Activated naive CD8-positive, alpha-beta T cell treated with anti-CD3 and anti-CD28 coated beads, Interleukin-2, amount 10 ng/mL, durations not matched to agents 7 days and 5 days (primary cell): ENCODE results near the gene SCG5. TPM values are rescaled to one million over a fixed set of nuclear protein-coding genes. Genes with fewer than 3 reads are reported as not detected.
A peak's percentile ranks its signal among the peaks of the same experiment; 100 is the strongest.
"Not testable (repeated sequence)": the region's sequence is repeated elsewhere in the genome, so short reads cannot be mapped to it uniquely, and the experiment has no call there.

Experiments
- ATAC-seq: fragments of 150-1000 bp; cut with Tn5 transposase; one replicate; pipeline ENCODE4 v1.10.0; 2021; ENCODE audit warnings: low read depth, moderate library complexity
- POLR2A ChIA-PET: fragments of 350-600 bp; sonication (Branson Sonifier 250); formaldehyde crosslinking; loops from one replicate; lab custom pipeline; 2021; ENCODE audit warnings: antibody characterized with exemption; lab: Charles Lee
- DNase-seq: peaks from one replicate; pipeline ENCODE4 v3.0.0; 2021
- H3K27ac Mint-ChIP-seq: one replicate; pipeline ENCODE4 v1.8.0; 2022; ENCODE audit warnings: mild to moderate bottlenecking, mixed read lengths
- H3K27me3 Mint-ChIP-seq: one replicate; pipeline ENCODE4 v1.8.0; 2022; ENCODE audit warnings: mild to moderate bottlenecking, moderate library complexity, mixed read lengths
- H3K36me3 Mint-ChIP-seq: one replicate; pipeline ENCODE4 v1.8.0; 2021; ENCODE audit warnings: mild to moderate bottlenecking, mixed read lengths
- H3K4me1 Mint-ChIP-seq: one replicate; pipeline ENCODE4 v1.8.0; 2021; ENCODE audit warnings: mixed read lengths
- H3K4me3 Mint-ChIP-seq: one replicate; pipeline ENCODE4 v1.8.0; 2022; ENCODE audit warnings: mild to moderate bottlenecking, moderate library complexity, mixed read lengths
- H3K9me3 Mint-ChIP-seq: one replicate; pipeline ENCODE4 v1.8.0; 2021; ENCODE audit warnings: mixed read lengths
- total RNA-seq, 2 experiments: library from RNA; stranded (reverse); gene quantifications; one replicate each; pipeline ENCODE4 v1.2.3, GENCODE V29; 2021

SCG5 gene, protein sequence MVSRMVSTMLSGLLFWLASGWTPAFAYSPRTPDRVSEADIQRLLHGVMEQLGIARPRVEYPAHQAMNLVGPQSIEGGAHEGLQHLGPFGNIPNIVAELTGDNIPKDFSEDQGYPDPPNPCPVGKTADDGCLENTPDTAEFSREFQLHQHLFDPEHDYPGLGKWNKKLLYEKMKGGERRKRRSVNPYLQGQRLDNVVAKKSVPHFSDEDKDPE
- total RNA-seq, result 1 to 10 TPM; 2.7 to 2.8 TPM

DNA sequence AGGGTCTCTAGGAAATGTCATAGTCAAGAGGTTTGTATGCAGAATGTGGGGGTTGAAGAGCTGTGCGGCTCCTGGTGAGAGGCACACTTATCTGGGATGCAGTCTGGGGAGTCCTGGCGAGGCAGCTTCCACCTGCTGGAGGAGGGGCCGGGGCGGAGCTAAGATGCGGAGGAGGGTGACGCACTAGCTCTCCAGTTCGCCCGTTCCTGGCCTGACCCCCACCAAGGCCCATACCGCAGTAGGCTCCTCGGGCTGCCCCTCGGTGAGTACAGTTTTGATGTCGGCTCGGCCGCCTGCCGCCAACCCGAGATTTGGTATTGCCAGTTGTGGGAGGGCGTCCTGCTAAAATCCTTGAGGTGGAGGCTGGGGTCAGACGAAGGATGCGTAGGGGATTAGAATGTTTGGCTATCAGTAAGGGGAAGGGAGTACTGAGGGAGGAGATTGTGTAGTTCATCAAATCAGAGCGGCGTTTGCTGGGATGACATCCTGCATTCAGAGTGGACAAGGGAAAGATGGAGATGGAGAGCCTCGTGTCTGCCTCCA lies at the start of gene SCG5:
SCG5 (plus strand) TSS at position 194 of the 543 bp plus-strand sequence. CDS start 1,883 bp downstream, outside the sequence.
- ATAC-seq, result no peak
- no peak for DNase-seq
- Mint-ChIP-seq H3K27me3 (no peaks in the 10 kb centered on the region), H3K4me3 (no peak within 1 kb of the TSS), H3K27ac (no peak within 1 kb of the TSS), H3K36me3 (peaks cover 32% of the 10 kb centered on the region), H3K9me3 (no peaks in the 10 kb centered on the region), H3K4me1 (peaks cover 4% of the 10 kb centered on the region)
- POLR2A ChIA-PET, result no interaction called here

DNA sequence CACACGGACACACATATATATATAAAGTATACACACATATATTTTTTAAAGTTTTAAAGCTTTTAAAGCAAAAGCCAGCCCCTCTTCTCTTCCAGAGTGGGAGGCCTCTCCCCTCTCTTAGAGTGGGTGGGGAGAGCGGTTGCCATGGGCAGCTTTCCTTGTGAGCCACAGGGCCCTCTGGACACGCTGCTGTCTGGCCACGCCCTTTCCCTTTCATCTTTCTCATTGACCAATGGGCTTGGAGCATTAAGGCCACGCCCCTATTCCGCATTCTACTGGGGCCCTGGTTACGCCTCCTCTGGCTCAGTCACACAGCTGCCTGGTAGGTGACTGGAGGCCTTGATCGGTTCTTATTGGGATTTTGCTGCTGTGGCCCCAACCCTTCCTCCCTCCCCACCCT lies 48.4 kb upstream of the SCG5 start, which contains the start of gene GOLGA8N:
GOLGA8N (plus strand) TSS at position 306 of the 400 bp plus-strand sequence.
- ATAC-seq, POLR2A ChIA-PET, H3K4me3 Mint-ChIP-seq, H3K9me3 Mint-ChIP-seq, H3K27ac Mint-ChIP-seq, H3K27me3 Mint-ChIP-seq, H3K4me1 Mint-ChIP-seq, DNase-seq, H3K36me3 Mint-ChIP-seq: not testable (repeated sequence)

DNA sequence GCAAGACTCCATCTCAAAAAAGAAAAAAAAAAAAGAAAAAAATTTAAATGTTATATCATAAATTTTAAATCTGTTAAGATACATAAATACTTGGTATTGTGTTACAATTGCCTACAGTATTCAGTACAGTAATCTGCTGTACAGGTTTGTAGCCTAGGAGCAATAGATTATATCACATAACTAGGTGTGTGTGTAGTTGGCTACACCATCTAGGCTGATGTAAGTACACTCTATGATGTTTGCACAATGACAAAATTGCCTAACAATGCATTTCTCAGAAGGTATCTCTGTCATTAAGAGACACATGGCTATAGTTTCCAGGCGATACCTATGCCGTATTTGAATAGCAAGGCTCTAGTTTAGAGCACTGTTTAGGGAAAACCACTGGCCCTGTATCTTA lies 32.0 kb upstream of the SCG5 start:
- H3K27ac Mint-ChIP-seq, DNase-seq, H3K36me3 Mint-ChIP-seq, H3K9me3 Mint-ChIP-seq, H3K4me3 Mint-ChIP-seq, POLR2A ChIA-PET, ATAC-seq, H3K27me3 Mint-ChIP-seq, H3K4me1 Mint-ChIP-seq: not testable (repeated sequence)

DNA sequence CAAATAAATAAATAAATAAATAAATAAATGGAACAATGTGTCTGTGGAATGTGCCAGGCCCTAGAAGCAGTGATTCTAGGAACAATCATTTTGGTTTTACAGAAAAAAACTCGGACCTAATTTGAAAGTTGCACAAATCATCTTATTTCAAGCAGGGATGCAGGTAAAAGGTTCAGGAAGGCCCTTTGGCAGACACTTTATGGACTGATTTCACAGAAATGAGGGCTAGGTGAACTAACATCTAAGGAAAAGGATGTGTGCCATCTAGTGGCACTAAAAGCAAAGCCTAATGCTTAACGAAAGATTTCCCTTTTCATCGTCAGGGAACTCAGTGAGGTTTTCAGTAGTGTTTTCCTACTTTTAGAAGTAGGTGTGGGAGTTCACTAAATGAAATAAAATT lies 30.8 kb upstream of the SCG5 start:
- H3K36me3 Mint-ChIP-seq, H3K27me3 Mint-ChIP-seq, H3K9me3 Mint-ChIP-seq, DNase-seq, H3K4me3 Mint-ChIP-seq, H3K4me1 Mint-ChIP-seq, H3K27ac Mint-ChIP-seq, POLR2A ChIA-PET, ATAC-seq: not testable (repeated sequence)

DNA sequence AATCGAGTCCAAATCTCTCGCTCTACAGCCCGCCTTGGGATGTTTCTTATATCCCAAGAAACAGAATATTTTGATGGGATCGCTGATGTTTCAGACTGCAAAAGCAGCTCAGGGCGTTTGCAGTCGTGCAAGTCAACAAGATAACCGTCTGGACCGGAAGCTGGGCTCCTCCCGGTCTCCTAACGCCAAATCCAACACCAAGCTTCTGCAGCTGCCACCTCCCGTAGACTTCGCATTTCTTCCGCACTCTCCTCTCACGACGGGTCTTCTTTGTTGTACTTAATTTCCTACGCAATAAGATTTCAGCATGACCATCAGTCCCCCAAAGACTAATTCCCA lies 26.8 kb upstream of the SCG5 start:
- peak overlapping the region; percentile 100 for H3K4me3 Mint-ChIP-seq
- H3K27me3 Mint-ChIP-seq, H3K9me3 Mint-ChIP-seq, POLR2A ChIA-PET: not testable (repeated sequence)
- DNase-seq, result peak; percentile 50
- peaks cover 16% of the 10 kb centered on the region for H3K4me1 Mint-ChIP-seq
- H3K36me3 Mint-ChIP-seq, result peaks cover 19% of the 10 kb centered on the region
- peak overlapping the region; percentile 99 for H3K27ac Mint-ChIP-seq
- peak; percentile 18 for ATAC-seq

DNA sequence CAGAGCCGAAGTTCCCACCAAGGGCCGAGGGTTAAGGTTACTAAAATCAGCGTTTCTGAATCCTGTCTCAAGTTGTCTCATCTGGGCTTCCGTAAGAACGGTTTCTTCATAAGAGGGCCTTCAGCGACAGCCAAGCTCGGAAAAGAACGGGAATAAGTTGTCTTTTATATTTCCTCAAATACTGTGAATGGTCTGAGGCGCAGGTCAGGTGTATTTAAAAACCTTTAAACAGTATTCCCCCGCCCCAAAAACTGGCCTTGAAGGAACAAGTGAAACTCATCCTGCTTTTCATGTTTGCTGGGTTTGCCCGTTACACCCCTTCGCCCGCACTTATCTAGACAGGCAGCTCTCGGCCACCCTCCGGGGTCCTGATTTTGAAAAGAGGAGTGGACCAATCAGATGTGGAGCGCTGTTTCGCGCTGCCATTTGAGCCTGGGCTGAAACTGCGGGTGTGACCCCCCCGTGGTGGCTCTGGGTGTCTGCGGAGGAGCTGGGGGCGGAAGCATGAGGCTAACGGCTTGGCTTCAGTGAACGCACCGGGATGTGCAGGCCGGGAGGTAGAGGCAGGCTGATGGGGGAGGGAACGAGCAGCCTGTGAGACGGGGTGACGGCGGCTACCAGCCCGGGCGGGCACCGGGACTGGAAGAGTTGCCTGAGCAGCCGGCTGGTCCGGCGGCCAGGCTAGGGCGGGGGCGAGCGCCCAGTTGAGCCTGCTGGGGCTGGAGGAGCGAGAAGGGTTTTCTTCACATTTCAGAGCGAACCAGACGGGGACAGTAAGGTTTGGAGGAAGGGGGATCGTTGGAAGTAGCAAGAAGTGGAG lies 26.2 kb upstream of the SCG5 start, which contains the start of gene ARHGAP11A:
ARHGAP11A (plus strand) TSS at position 454 of the 820 bp plus-strand sequence. CDS start 708 bp downstream, outside the sequence.
- H3K9me3 Mint-ChIP-seq, H3K27me3 Mint-ChIP-seq, POLR2A ChIA-PET: not testable (repeated sequence)
- ATAC-seq (peak; percentile 90), DNase-seq (peak; percentile 85)
- Mint-ChIP-seq H3K27ac (peak within 1 kb of the TSS; percentile 99), H3K36me3 (peaks cover 19% of the 10 kb centered on the region), H3K4me1 (peaks cover 16% of the 10 kb centered on the region), H3K4me3 (peak within 1 kb of the TSS; percentile 100)

DNA sequence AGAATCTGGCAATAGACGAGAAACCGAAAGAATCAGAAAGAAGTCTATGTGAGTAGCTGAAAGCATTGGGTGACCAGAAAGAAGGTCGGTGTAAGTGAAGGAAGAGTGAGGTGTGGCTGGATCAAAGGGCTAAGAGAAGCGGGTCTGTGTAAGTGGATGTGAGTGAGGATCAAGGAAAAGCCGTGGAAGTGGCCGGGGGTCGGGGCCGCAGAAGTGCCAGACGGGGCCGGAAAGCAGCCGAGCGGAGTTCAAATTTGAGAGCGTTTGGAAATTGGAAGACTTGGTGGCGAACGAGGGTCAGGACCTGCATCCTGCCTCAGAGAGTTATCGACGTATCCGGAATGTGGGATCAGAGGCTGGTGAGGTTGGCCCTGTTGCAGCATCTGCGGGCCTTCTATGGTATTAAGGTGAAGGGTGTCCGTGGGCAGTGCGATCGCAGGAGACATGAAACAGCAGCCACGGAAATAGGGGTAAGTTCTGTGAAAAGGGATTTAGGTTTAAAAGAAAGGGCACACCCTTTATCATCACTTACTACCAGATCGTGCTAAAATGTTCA lies 25.6 kb upstream of the SCG5 start:
- H3K4me3 Mint-ChIP-seq, result peak overlapping the region; percentile 100
- DNase-seq, H3K9me3 Mint-ChIP-seq, H3K27me3 Mint-ChIP-seq, POLR2A ChIA-PET: not testable (repeated sequence)
- H3K36me3 Mint-ChIP-seq, result peaks cover 19% of the 10 kb centered on the region
- H3K27ac Mint-ChIP-seq, result peak overlapping the region; percentile 99
- H3K4me1 Mint-ChIP-seq, result peaks cover 14% of the 10 kb centered on the region
- ATAC-seq, result peak; percentile 11

DNA sequence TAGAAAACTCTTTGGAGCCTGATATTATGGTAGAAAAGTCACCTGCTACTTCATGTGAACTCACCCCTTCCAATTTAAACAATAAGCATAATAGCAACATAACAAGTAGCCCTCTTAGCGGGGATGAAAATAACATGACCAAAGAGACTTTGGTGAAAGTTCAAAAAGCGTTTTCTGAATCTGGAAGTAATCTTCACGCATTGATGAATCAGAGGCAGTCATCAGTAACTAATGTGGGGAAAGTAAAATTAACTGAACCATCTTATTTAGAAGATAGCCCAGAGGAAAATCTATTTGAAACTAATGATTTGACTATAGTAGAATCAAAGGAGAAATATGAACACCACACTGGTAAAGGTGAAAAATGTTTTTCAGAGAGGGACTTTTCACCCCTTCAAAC lies 5.1 kb upstream of the SCG5 start:
- no peak overlapping the region for H3K27ac Mint-ChIP-seq
- no peak overlapping the region for H3K4me3 Mint-ChIP-seq
- H3K27me3 Mint-ChIP-seq, result no peaks in the 10 kb centered on the region
- H3K9me3 Mint-ChIP-seq, result no peaks in the 10 kb centered on the region
- DNase-seq (no peak), ATAC-seq (no peak)
- H3K36me3 Mint-ChIP-seq, result peaks cover 49% of the 10 kb centered on the region
- POLR2A ChIA-PET, result no interaction called here
- peaks cover 8% of the 10 kb centered on the region for H3K4me1 Mint-ChIP-seq

DNA sequence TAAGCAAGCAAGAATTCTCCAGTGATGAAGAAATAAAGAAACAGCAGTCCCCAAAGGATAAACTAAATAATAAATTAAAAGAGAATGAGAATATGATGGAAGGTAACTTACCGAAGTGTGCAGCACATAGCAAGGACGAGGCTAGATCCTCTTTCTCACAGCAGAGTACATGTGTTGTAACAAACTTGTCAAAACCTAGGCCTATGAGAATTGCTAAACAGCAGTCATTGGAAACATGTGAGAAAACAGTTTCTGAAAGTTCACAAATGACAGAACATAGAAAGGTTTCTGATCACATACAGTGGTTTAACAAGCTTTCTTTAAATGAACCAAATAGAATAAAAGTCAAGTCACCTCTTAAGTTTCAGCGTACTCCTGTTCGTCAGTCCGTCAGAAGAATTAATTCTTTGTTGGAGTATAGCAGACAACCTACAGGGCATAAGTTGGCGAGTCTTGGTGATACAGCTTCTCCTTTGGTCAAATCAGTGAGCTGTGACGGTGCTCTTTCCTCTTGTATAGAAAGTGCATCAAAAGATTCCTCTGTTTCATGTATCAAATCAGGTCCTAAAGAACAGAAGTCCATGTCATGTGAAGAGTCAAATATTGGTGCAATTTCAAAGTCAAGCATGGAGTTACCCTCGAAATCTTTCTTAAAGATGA lies 4.5 kb upstream of the SCG5 start:
- ATAC-seq, result no peak
- no peak for DNase-seq
- H3K9me3 Mint-ChIP-seq, result no peaks in the 10 kb centered on the region
- peaks cover 8% of the 10 kb centered on the region for H3K4me1 Mint-ChIP-seq
- H3K27ac Mint-ChIP-seq, result no peak overlapping the region
- H3K27me3 Mint-ChIP-seq, result no peaks in the 10 kb centered on the region
- H3K4me3 Mint-ChIP-seq, result no peak overlapping the region
- peaks cover 49% of the 10 kb centered on the region for H3K36me3 Mint-ChIP-seq
- POLR2A ChIA-PET, result no interaction called here

DNA sequence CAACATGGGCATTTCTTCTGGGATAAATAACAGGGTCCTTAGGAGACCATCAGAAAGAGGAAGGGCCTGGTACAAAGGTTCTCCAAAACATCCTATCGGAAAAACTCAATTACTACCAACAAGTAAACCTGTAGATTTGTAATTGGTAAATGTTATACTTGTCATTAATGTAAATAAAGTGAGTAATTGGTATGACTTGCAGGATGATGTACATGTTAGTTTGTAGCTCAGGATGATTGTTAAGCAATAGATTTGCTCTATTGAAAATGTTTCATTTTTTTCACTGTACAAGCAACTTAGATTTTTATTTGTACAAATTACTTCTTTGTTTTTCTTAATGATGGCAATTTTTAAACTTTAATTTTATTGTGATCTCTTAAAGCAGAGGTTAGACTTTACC lies 3.8 kb upstream of the SCG5 start:
- no peak for ATAC-seq
- peaks cover 8% of the 10 kb centered on the region for H3K4me1 Mint-ChIP-seq
- POLR2A ChIA-PET, result no interaction called here

DNA sequence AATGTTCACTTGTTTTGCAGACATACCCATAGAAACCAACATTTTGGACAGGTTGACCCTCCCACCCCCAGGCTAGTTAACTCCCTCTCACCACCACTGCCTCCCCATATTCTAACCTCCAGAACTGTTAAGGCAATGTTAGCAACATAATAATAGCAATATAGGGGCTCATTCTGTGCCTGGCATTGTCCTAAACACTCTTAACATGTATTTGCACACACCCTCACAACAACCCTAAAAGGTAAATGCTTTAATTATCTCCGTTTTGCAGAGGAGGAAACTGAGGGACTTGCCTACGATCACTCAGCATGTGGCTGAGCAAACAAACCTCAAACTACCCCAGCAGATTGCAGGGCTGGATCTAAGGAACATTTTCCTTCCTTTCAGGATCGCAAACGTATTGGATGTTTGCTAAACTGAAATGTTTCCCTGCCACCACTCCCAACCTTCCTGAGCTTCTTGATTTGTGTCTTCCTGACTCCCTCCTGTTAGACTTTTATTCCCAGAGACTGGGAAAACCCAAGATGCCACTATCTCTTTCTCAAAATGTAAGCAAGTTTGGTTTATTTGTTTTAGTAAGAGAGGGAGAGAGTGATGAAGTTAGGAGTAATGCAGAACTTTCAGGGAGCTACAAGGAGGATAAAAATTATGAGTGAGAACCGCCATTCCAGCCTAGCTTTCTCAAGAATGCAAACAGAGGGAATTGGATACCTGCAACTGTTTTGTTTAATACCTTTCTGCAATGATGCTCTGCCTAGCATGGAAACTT lies 1.3 kb downstream of the SCG5 start:
- Mint-ChIP-seq H3K4me3 (no peak overlapping the region), H3K4me1 (peaks cover 4% of the 10 kb centered on the region), H3K27ac (no peak overlapping the region), H3K27me3 (no peaks in the 10 kb centered on the region), H3K9me3 (no peaks in the 10 kb centered on the region), H3K36me3 (peaks cover 27% of the 10 kb centered on the region)
- ATAC-seq, result no peak
- no peak for DNase-seq
- POLR2A ChIA-PET, result interaction anchor here (0.6 kb wide), 1 partner anchor 1400 kb away, joined by 3 read pairs; no protein-coding TSS in a partner anchor

More for the DNA sequence above, 3.8 kb upstream of the SCG5 start:
- H3K27me3 Mint-ChIP-seq, result no peaks in the 10 kb centered on the region
- peaks cover 49% of the 10 kb centered on the region for H3K36me3 Mint-ChIP-seq
- no peak overlapping the region for H3K27ac Mint-ChIP-seq
- H3K4me3 Mint-ChIP-seq, result no peak overlapping the region
- H3K9me3 Mint-ChIP-seq, result no peaks in the 10 kb centered on the region
- no peak for DNase-seq

DNA sequence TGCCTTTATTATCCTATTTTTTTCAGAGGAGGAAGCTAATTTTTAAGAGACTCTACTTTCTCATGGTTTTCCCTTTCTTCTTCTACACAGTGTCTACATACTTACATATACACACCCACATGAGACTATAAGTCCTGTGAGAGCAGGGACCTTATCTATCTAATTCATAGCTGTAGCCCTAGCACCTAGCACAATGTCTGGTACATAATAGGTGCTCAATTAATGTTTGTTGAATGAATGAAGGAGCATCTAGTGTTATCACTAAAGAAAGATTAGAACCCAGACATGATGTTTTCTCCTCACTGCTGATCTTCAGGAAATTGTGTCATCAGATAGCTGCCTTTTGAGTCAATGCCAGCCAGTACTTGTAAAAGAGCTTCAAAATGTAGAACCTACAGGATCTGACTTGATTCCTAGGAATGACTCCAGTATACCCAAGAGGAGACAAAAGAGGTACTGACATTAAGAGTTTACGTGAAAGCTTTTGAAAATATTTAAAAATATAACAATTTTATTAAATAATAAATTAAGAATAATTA lies 2.5 kb downstream of the SCG5 start:
- Mint-ChIP-seq H3K36me3 (peaks cover 33% of the 10 kb centered on the region), H3K27ac (no peak overlapping the region), H3K4me1 (peaks cover 4% of the 10 kb centered on the region), H3K27me3 (no peaks in the 10 kb centered on the region), H3K4me3 (no peak overlapping the region), H3K9me3 (no peaks in the 10 kb centered on the region)
- DNase-seq (no peak), ATAC-seq (no peak)
- POLR2A ChIA-PET, result no interaction called here
